NCI-H524 (cell line): ENCODE results near the gene EDDM13.

Experiments used
- DNase-seq, 2 experiments: peaks; one replicate each; lab custom pipeline; 2025; lab: John Stamatoyannopoulos, UW

The EDDM13 gene

DNA sequence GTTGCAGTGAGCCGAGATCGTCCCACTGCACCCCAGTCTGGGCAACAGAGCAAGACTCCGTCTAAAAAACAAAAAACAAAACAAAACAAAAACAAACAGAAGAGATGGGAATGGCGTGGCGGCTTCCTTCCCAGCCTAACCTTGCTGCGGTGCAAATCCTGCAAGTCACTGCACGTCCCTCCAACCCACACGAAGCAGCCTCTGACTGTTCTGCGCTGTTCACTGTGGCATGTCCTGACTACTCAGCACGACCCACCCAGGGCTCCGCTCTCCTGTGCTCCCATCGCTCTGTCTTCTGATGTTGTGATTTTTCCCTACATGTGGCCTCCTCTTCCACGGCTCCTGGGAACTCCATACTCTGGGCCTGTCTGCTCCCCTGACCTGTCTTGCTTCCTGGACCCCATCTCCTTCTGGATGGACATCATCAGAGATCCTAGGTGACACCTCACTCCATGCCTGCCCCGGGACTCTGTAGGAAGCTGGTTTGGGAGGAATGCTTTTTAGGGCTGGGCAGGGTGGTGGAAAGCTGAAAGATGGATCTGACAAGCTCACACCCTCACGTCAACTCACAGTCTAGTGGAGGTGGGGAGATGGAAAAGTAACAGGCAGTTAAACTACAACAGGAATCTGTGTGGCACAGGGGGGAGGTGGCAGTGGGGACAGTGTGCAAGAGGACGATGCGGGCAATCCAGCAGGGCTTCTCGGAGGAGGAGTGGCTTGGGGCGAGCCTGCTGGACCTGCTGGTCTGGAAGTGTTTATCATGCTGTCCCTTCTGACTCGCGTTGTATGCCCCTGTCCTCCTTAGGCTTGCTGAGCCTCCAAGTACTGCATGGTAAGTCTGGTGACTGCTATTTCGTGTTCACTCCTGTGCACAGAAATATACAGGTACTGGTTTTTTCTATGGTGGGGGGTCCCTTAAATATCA, 23.2 kb downstream of the EDDM13 start:
- no peak for DNase-seq

DNA sequence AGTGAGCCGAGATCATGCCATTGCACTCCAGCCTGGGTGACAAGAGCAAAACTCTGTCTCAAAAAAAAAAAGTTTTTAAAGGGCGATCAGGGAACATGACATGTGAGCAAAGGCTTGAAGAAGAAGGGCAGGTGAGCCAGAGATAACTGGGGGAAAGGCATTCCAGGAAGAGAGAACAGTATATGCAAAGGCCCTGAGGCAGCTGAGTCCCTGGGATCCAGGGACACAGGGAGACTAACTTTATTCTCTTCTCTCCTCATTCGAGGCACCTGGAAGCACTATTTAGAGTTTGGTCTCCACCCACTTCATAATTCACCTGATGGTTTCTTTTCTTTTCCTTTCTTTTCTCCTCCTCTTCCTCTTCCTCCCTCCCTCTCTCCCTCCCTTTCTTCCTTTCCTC, 24.5 kb downstream of the EDDM13 start:
- DNase-seq, result no peak

DNA sequence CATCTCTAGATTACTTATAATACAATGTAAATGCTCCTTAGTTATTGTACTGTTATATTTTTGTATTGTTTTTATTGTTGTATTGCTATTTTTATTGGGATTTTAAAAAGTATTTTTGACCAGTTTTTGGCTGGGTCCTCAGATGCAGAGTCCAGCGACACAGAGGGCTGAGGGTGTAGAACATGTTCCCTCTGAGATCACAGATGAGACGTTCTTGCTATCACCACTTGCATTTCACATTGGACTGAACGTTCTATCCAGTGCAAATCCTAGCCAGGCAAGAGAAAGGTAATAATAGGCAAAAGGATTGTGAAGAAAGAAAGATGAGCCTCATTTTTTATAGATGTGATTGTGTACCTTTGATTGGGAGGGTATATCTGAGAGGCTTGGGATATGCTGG, 27.1 kb downstream of the EDDM13 start:
- no peak for DNase-seq

DNA sequence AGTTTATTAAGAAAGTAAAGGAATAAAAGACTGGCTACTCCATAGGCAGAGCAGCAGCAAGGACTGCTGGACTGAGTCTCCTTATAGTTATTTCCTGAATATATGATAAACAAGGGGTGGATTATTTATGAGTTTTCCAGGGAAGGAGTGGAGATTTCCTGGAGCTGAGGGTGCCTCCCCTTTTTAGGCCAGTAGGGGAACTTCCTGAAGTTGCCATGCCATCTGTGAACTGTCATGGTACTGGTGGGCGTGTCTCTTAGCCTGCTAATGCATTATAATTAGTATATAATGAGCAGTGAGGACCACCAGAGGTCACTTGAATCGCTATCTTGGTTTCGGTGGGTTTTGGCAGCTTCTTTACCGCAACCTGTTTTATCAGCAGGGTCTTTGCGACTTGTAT, 28.6 kb downstream of the EDDM13 start:
- peak in 1 of 2 experiments; percentile 17 for DNase-seq

DNA sequence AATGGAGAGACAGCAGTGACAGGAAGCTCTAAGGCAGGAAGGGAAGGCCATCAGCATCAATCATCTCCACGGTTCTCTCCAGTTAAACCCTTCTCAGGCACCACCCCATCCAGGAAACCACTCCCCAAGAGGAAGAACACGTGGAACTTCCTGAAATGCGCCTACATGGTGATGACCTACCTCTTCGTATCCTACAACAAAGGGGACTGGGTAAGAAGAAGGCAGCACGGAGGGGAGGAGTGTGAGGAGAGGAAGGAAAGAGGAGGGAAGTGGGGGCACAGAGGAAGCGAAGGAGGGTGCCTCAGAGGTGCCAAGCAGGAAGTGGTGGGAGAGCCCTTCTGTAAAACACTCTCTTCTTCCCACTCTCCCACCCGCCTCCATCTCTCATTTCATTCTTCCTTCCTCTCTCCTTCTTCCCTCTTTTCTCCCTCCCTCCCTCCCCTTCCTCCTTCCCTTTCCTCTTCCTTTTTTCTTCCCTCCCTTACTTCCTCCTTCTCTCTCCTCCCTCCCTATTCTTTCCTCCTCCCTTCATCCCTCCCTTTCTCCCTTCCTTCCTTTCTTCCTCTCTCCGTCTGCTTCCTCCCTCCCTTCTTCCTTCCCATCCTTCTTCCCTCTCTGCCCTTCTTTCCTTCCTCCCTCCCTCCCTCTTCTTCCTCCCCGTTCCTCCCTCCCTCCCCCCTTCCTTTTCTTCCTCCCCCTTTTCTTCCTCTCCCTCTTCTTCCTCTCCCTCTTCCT, 29.5 kb downstream of the EDDM13 start:
- DNase-seq, result no peak

DNA sequence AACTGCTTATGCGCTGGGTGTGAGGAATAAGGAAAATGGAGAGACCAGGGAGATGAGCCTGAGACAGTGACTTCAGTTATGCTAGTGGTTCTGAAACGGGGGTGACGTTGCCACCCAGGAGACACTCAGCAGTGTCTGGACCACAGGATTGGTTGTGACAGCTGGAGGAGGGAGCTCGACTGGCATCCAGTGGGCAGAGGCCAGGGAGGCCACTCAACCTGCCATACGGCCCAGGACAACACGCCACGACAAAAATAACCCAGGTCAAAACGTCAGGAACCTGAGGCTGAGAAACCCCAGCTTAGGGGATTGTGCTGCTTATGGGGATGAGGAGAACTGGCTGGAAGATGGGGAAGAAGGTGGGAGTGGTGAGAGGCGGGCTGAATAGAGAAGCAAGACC, 31.7 kb downstream of the EDDM13 start:
- DNase-seq, result no peak

DNA sequence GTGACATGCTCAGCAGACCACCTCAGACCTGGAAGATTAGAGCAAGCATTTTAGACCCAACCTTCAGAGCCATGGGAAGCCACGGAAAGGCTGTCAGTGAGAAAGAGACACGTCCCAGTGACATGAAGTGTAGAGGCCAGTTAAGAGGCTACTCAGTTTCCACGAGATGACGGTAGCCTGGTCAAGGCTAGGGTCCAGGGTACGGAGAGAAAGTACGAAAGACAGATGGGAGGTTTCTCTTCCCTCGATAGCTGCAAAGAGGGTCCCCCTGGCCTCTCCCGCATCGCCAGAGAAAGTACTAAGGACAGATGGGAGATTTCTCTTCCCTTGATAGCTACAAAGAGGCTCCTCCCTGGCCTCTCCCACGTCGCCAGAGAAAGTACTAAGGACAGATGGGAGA, 33.5 kb downstream of the EDDM13 start:
- DNase-seq, result peak in 1 of 2 experiments; percentile 60

DNA sequence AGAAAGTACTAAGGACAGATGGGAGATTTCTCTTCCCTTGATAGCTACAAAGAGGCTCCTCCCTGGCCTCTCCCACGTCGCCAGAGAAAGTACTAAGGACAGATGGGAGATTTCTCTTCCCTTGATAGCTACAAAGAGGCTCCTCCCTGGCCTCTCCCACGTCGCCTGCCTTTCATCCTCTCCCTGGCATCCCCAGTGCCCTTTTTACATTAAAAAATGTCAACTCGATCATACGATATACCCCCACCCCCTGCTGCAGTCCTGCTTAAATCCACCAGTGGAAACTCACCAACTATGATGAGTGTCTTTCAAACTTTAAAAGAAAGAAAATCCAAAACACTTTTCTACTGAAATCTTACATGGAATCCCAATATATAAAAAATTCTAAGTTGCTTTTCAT, 34.5 kb downstream of the EDDM13 start:
- peak; percentile 6 to 29 for DNase-seq

DNA sequence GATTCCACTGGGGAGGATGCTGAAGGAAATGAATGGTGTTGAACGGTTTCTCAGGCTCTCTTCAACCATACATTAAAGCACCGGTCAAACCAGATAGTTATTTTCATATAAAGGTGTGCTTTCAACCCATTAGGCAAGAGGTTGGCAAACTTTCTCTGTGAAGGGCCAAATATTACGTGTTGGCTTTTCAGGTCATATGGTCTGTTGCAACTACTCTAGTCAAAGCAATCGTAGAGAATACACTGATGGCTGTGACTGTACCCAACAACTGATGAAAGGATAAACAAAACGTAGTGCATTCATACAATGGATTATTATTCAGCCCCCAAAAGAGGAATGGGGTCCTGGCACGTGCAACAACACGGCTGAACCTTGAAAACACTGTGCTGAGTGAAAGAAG, 36.2 kb downstream of the EDDM13 start:
- DNase-seq, result no peak

DNA sequence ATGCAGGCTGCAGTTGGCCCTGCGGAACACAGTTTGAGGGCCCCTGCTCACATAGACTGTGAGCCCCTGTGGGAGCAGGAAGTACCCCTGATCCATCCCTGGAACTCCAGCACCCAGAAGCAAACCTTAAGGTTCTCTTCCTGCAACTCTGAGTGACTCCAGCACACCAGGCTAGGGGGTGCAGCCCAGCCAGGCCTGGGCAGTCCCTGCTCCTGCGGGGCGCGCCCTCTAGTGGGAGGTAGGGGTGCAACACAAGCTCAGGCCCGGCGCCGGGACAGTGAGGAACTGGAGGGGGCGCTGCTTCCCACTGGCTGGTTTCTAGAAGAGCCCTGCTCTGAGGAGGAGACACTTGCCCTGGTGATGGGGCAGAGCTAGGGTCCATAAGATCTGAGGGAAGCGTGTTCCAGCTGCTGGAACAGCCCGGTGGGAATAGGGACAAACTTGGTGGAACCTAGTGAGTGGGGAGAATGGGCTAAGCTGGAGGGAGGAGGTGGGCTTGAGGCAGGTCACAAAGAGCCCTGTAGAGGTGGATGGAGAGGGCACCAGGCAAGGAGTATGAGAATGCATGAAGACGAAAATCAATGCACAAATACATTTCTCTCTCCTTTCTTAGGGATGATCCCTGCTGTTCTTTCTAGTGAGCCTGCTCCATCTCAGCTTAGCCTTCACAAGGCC, 37.1 kb downstream of the EDDM13 start:
- DNase-seq, result peak in 1 of 2 experiments; percentile 52

DNA sequence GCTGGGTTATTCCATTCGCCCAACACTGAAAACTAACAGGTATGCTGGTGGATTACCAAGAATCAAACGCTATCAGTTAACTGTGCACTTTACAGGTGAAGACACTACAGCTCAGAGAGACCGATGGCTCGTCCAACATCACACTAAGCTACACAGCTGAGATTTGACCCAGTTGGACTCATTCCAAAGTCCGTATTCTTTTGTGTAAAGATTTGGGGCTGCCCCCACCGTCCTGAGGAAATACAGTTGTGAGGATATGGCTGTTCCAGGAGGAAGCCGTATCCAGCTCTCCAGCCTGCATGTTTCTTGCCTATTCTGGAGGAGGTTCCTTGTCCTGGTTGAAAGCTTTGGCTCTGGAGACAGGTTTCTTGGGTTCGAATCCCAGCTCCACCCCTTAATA, 37.9 kb downstream of the EDDM13 start:
- DNase-seq, result no peak

DNA sequence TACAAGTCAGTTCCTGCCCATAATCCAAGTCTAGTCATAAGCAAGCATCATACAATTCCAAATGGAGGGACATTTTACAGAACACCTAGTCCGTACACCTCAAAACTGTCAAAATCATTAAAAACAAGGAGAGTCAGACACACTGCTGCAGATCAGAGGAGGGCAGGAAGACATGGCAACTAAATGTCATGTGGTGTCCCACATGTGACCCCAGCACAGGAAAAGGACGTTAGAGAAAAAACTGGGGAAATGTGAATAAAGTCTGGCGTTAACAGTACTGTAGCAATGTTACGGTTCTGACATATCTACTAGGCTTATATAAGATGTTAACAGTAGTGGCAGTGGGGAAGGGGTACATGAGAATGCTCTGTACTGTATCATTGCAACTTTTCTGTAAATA, 39.8 kb downstream of the EDDM13 start:
- no peak for DNase-seq

DNA sequence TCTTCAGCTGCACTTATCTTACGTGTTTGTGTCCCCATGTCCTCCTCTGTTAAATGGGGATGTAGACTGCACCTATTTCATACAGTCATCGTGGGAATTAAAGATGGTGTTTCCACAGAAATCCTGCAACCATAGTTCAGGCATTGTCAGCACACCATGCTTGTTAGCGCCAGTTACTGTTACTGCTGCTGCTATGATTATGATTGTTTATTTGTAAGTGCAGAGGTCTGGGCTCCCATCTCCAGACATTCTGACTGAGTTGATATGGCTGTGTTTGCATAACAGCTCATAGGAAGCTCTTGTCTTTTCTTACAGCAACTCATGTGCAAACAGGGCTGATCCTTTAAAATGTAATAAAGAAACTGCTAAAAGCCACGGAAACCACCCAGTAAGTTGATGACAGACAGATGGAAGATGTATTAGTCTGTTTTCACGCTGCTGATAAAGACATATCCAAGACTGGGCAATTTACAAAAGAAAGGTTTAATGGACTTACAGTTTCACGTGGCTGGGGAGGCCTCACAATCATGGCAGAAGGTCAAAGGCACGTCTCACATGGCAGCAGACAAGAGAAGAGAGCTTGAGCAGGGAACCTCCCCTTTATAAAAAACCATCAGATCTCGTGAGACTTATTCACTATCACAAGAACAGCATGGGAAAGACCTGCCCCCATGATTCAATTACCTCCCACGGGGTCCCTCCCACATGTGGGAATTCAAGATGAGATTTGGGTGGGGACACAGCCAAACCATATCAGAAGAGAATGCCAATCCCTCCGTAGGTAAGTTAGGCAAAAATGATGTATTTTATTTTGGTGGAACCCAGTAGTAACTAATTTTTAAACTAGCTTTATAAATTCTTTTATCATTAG, 40.5 kb downstream of the EDDM13 start:
- no peak for DNase-seq

DNA sequence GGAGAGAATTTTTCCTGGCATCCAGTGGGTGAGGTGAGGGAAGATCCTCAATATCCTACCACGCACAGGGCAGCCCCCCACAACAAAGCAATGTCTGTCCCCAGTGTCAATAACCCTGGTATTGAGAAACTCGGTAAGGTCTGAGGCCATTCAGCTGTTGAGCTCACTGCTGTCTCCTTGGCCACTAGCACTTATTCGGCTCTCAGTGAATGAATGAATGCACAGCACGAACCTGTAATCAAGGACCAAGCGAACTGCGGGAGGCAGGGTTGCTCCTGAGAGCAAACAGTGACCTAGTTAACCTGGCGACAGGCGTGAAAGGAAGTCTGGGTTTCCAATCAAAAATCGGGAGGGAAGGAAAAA, 41.5 kb downstream of the EDDM13 start:
- no peak for DNase-seq

DNA sequence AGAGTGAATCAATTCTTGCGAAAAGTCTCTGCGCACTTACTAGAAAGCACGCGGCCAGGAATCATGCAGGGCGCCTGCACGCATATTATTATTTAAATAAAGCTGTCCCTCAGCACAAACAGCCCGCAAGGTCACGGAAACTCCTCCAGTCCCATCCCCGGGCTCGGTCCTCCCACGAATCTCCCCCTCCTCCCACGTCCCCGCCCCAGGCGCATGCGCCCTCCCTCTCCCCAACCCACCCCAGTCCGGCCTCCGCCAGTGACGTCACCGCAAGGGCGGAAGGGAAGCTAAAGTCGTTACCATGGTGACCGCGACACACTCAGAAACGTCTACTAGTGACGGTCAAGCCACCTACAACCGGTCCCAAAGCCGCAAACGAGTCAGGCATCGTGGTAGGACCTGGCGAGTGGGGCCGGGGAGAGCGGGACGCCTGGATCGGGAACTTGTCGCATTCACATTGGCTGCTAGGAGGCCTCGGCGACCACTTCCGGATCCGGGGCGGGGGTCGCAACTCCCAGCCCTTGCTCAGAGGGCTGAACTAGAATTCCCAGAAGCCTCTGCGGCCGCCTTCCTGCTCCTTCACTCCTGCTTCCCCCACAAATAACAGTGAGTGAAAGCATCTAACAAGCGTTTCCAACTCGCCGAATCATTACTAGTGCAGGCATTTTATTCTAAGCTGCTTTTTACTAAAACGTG, 42.0 kb downstream of the EDDM13 start, which contains the start of gene ZSCAN5A:
Gene ZSCAN5A, minus strand, starts transcription at position 459 of the 696 bp plus-strand sequence. CDS start 89,793 bp downstream, outside the sequence.
- DNase-seq, result peak; percentile 95

DNA sequence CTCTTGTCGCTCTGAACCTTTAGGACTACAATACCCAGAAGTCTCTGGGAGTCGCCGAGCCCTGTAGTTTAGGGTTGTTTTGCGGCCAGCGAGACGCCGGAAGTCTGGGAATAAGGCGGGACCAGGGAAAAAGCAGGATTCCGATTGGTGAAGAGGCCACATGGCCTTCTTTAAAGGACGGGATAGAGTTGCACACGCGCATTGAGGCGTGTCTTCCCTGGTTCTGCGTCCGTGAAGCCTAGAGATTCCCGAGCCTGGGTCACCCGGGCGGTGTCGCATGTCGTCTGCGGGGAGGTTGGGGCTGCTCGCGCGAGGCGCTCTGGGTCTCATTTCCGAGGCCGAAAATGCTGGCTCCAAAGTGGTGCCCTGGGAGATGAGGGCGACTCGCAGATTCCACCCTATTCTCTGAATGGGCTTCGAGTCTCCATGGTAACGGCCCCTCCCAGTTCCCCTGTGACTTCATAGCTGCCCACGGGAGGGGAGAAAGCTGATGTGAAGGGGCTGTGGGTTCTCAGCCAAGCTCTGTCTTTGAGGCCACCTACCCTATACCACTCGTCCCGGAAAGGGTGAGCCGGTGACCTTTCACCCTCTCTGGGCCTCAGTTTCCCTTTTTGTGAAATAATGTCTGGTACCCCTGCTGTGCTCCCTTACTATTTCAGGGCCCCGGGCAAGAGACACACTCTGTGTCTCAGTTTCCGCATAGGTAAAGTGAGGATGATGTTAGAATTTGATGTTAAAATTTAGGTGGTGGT, 42.7 kb downstream of the EDDM13 start:
- peak; percentile 96 to 99 for DNase-seq

DNA sequence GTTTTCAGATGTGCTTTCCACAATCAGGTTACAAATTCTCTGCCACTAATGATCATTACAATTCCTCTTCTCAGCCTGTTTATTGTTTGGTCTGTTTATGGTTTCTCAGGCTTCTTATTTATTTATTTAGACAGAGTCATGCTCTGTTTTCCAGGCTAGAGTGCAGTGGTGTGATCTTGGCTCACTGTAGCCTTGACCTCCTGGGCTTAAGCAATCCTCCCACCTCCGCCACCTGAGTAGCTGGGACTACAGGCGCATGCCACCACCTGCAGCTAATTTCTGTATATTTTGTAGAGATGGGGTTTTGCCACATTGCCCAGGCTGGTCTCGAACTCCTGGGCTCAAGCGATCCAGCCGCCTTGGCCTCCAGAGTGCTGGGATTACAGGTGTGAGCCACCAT, 44.2 kb downstream of the EDDM13 start:
- DNase-seq, result no peak

DNA sequence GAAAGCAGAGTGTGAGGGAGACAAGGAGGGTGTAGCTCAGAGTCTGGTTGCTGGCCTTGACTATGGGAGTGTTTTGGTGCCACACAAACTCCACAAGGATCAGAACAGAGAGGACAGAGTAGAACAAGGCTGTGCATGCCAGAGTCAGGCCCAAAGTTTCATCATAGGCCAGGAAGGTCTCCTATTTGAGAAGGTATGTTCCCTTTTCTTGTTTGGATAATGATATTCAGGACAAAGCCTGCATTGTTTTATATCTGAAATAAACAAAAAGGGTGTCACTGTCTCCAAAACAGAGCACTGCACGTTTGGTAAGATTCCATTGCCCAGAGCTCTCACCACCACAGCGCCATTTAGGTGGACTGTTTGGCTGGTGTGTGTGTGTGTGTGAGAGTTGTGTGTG, 45.2 kb downstream of the EDDM13 start:
- DNase-seq, result no peak

DNA sequence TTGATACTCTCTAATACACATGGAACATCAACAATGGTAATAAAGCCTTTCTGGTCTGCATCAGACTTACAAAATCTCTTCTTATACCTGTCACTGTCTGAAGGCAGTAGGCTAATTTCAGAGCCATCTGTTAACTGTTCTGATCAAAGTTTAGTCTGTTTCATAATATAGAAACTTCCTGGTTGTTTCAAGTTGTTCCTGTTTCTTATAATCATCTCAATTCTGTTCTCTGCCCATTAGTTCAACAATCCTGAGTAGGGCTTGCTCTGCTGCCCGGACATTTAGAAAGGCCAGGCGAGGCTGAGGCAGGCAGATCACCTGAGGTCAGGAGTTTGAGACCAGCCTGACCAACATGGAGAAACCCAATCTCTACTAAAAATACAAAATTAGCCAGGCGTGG, 47.4 kb downstream of the EDDM13 start:
- no peak for DNase-seq

DNA sequence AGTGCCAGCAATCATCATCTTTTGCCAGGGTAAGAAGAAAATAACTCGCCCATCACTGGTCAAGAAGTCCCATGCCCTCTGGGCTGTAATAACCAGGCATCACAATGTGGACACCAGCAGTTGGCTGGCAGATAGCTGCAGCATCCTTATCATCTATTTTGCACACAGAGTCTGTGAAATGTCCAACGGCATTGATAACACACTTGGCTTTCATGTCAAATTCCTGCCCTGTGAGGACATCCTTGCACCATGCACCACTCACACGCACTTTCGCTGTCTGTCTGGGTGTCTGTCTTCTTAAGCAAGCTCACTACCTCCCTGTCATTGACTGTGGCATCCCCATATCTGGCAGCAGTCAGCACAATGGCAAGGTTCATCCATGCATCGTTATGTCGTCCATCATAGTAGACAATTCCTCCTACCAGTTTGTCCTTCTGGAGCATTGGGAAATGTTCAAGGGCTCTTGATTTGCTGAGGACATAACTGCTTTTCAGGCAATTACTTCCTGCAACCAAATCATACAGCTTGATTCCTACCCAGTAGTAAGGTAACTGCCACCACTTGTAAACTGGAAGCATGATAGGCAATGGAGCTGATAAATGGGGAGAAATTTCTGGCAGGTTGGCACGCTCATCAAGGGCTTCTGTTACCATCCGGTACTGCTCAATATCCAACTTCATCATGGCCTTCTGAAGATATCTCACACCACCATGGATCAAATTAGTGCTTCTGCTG, 48.9 kb downstream of the EDDM13 start:
- no peak for DNase-seq
